HepG2 (cell line): ENCODE data around the gene ARMC5. TPM values are rescaled to one million over a fixed set of nuclear protein-coding genes. Genes with fewer than 3 reads are reported as not detected.
A peak's percentile ranks its signal among the peaks of the same experiment; 100 is the strongest.

Source experiments
- ATF1 ChIP-seq: IDR thresholded peaks from 2 replicates; pipeline ENCODE4 v1.6.1; 2016; ENCODE audit warnings: mild to moderate bottlenecking, control low read depth
- CENPX ChIP-seq: sonication (generic); formaldehyde crosslinking; IDR thresholded peaks from 2 replicates; pipeline ENCODE4 v1.9.0; 2021; ENCODE audit warnings: mild to moderate bottlenecking, missing genetic modification reagents, moderate library complexity
- ETV6 ChIP-seq: sonication (generic); formaldehyde crosslinking; conservative IDR thresholded peaks from 2 replicates; pipeline ENCODE4 v1.4.0; 2020; ENCODE audit warnings: missing genetic modification reagents
- GABPA ChIP-seq, 2 experiments: IDR thresholded peaks; 2 replicates each; pipeline ENCODE4 v1.6.1; 2011 to 2016; ENCODE audit warnings: low read depth in 2 of 2, low read length in 1 of 2, missing biosample characterization in 1 of 2, missing genetic modification characterization in 1 of 2
- GMEB1 ChIP-seq: sonication (generic); formaldehyde crosslinking; IDR thresholded peaks from 2 replicates; pipeline ENCODE4 v1.5.1; 2020; ENCODE audit warnings: missing genetic modification reagents, mild to moderate bottlenecking, borderline replicate concordance
- HMG20B ChIP-seq: conservative IDR thresholded peaks from 2 replicates; pipeline ENCODE4 v1.6.1; 2016; ENCODE audit warnings: missing genetic modification reagents, missing compliant biosample characterization
- HMGXB3 ChIP-seq: sonication (generic); formaldehyde crosslinking; IDR thresholded peaks from 2 replicates; pipeline ENCODE4 v1.4.0; 2020; ENCODE audit warnings: missing genetic modification reagents, borderline replicate concordance
- KAT7 ChIP-seq: IDR thresholded peaks from 2 replicates; pipeline ENCODE4 v1.6.1; 2018; ENCODE audit warnings: borderline replicate concordance, missing compliant biosample characterization
- KLF16 ChIP-seq, 2 experiments: sonication (generic) in 1 of 2; formaldehyde crosslinking in 1 of 2; IDR thresholded peaks; 2 replicates each; pipeline versions ENCODE4 v1.6.1 to v1.8.0; 2016 to 2023; ENCODE audit warnings: missing genetic modification reagents in 2 of 2, missing compliant biosample characterization in 1 of 2
- RBFOX2 ChIP-seq: fragments of 200-400 bp; formaldehyde crosslinking; IDR thresholded peaks from 2 replicates; pipeline ENCODE4 v1.6.1; 2017; ENCODE audit warnings: low read depth, mild to moderate bottlenecking, low read length
- SNAPC5 ChIP-seq: sonication (generic); formaldehyde crosslinking; IDR thresholded peaks from 2 replicates; pipeline ENCODE4 v1.8.1; 2023; ENCODE audit warnings: mild to moderate bottlenecking, missing genetic modification reagents, borderline replicate concordance
- TOPORS ChIP-seq: sonication (generic); formaldehyde crosslinking; IDR thresholded peaks from 2 replicates; pipeline ENCODE4 v1.8.0; 2023; ENCODE audit warnings: mild to moderate bottlenecking, missing genetic modification reagents
- ZBTB46 ChIP-seq: sonication (generic); formaldehyde crosslinking; IDR thresholded peaks from 2 replicates; pipeline ENCODE4 v1.4.0; 2020; ENCODE audit warnings: mild to moderate bottlenecking, missing genetic modification reagents, borderline replicate concordance
- ZNF121 ChIP-seq: sonication (generic); formaldehyde crosslinking; IDR thresholded peaks from 2 replicates; pipeline ENCODE4 v1.5.0; 2020; ENCODE audit warnings: mild to moderate bottlenecking, missing genetic modification reagents
- ZNF17 ChIP-seq: sonication (generic); formaldehyde crosslinking; IDR thresholded peaks from 2 replicates; pipeline ENCODE4 v1.5.0; 2020; ENCODE audit warnings: mild to moderate bottlenecking, missing genetic modification reagents
- ZNF33A ChIP-seq: sonication (generic); formaldehyde crosslinking; IDR thresholded peaks from 2 replicates; pipeline ENCODE4 v1.5.1; 2020; ENCODE audit warnings: missing genetic modification reagents, mild to moderate bottlenecking, moderate library complexity, borderline replicate concordance
- ZNF382 ChIP-seq: sonication (generic); formaldehyde crosslinking; IDR thresholded peaks from 2 replicates; pipeline ENCODE4 v1.5.0; 2020; ENCODE audit warnings: missing genetic modification reagents, mild to moderate bottlenecking, borderline replicate concordance
- ZNF577 ChIP-seq: sonication (generic); formaldehyde crosslinking; IDR thresholded peaks from 2 replicates; pipeline ENCODE4 v1.4.0; 2020; ENCODE audit warnings: mild to moderate bottlenecking, low read depth, missing genetic modification reagents, borderline replicate concordance
- ZNF780A ChIP-seq: sonication (generic); formaldehyde crosslinking; IDR thresholded peaks from 2 replicates; pipeline ENCODE4 v1.8.0; 2022; ENCODE audit warnings: mild to moderate bottlenecking, missing genetic modification reagents, moderate library complexity
- ZNF879 ChIP-seq: sonication (generic); formaldehyde crosslinking; IDR thresholded peaks from 2 replicates; pipeline ENCODE4 v1.8.1; 2023; ENCODE audit warnings: missing genetic modification reagents
- polyA plus RNA-seq, 8 experiments: library from polyadenylated mRNA; depleted of rRNA in 3 of 8; stranded (reverse) in 7 of 8; unstranded in 1 of 8; fragments of >200 nt; fragmentation: Illumina TruSeq in 4 of 8; extraction: Trizol in 4 of 8; gene quantifications; 2 replicates each; pipeline versions ENCODE4 v1.2.1 to v1.2.3, GENCODE V29; 2011 to 2016; ENCODE audit warnings: low read depth in 4 of 8, missing spikeins in 1 of 8, mixed read lengths in 1 of 8; ENCODE audit not compliant: insufficient read depth in 1 of 8
- total RNA-seq, 5 experiments: library from RNA; depleted of rRNA; stranded (reverse); fragments of >200 nt; fragmentation: Illumina TruSeq; extraction: Trizol; gene quantifications; 2 replicates each; pipeline ENCODE4 v1.2.3, GENCODE V29; 2016; ENCODE audit warnings: low read depth in 1 of 5

The ARMC5 gene
- total and polyA plus RNA-seq, 2 of the 13 experiments (the other 11 are each of a cell fraction or from before 2014, with no cell fraction given), result 10.8 to 22.3 TPM

GRCh38 chr16:31477220-31478216 is 18.2 kb downstream of the ARMC5 start (continued):
- TF ChIP-seq GMEB1 (CRISPR knock-in tag) (peak; percentile 40), HMGXB3 (CRISPR knock-in tag) (0 out of 2 replicates have a peak, but pooled peaks have one; percentile 18), ETV6 (CRISPR knock-in tag) (no peak), SNAPC5 (CRISPR knock-in tag) (0 out of 2 replicates have a peak, but pooled peaks have one; percentile 30), ZNF780A (CRISPR knock-in tag) (no peak), ZNF33A (CRISPR knock-in tag) (no peak), CENPX (no peak), RBFOX2 (peak; percentile 73), KAT7 (0 out of 2 replicates have a peak, but pooled peaks have one; percentile 53), ATF1 (CRISPR knock-in tag) (no peak), ZNF121 (CRISPR knock-in tag) (peak; percentile 73), ZNF382 (CRISPR knock-in tag) (no peak), ZBTB46 (CRISPR knock-in tag) (no peak), ZNF577 (no peak), GABPA (IDR thresholded peaks at IDR 0.05; ENCODE audit: low read depth, low read length) (no peak), GABPA (CRISPR knock-in tag; IDR thresholded peaks at IDR 0.05; ENCODE audit: low read depth) (0 out of 2 replicates have a peak, but pooled peaks have one; percentile 47), TOPORS (CRISPR knock-in tag) (peak; percentile 93), ZNF879 (CRISPR knock-in tag) (peak; percentile 85; the same call in 1 of the 2 replicates), ZNF17 (CRISPR knock-in tag) (no peak), HMG20B (CRISPR knock-in tag) (no peak; the same call in 1 of the 2 replicates), KLF16 (CRISPR knock-in tag; IDR thresholded peaks at IDR 0.05) (0 out of 4 replicates have a peak, but pooled peaks of 1 of the 2 experiments have one; percentile 62)
